ENCODE data around the gene RAB4B. TPM values are rescaled to one million over a fixed set of nuclear protein-coding genes. Genes with fewer than 3 reads are reported as not detected.

Gene RAB4B
- total RNA-seq, 1 donor from 2014 or later, result 14.5 TPM

DNA sequence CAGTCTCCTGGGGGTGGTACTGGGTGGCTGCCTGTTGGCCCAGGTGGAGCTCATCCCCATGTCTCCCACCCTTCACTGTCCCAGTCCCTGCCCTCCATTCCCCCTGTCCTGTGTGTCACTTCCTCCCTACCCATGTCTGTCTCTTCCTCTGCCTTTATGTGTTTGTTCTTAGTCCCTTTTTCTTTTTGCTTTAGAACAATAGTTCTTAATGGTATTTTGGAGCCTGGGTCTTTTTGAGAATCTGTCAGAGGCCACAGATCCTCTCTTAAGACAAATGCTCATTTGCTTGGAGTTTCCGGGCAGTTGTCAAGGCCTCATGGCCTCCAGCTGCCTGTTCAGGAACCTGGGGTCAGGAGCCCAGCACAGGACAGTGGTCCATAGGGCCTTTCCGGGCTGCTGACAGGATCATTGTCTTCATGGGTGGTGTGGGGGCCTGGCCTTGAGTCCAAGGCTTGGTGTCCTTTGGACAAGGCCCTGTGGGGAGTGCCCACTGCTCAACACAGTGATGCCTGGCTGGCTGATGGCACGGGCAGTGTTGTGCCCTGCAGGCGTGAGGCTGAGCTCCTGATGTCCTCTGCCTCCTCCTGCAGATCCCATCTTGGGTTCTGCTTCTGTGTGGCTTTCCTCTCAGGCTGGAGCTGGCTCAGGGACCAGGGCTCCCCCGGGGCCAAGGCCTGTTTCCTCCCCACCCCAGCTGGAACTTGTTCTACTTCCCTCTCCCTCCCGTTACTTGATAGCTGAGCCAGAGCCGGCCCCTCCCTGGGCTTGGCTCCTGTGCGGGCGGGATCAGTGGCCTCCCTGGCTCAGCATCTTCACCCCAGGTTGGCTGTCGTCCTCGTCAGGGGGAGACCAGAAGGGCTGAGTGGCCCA lies 24.5 kb downstream of the RAB4B start:
- Mint-ChIP-seq H3K4me3 (peak overlapping the region; percentile 82), H3K9me3 (no peaks in the 10 kb centered on the region), H3K4me1 (peaks cover 61% of the 10 kb centered on the region), H3K27me3 (ENCODE audit: low read depth) (no peaks in the 10 kb centered on the region), H3K27ac (peak overlapping the region; percentile 66), H3K36me3 (peaks cover 2% of the 10 kb centered on the region)
- DNase-seq (ENCODE audit: low spot score in 2 of 2, unreplicated experiment in 2 of 2), result no peak
- TF ChIP-seq, protein P1, sequence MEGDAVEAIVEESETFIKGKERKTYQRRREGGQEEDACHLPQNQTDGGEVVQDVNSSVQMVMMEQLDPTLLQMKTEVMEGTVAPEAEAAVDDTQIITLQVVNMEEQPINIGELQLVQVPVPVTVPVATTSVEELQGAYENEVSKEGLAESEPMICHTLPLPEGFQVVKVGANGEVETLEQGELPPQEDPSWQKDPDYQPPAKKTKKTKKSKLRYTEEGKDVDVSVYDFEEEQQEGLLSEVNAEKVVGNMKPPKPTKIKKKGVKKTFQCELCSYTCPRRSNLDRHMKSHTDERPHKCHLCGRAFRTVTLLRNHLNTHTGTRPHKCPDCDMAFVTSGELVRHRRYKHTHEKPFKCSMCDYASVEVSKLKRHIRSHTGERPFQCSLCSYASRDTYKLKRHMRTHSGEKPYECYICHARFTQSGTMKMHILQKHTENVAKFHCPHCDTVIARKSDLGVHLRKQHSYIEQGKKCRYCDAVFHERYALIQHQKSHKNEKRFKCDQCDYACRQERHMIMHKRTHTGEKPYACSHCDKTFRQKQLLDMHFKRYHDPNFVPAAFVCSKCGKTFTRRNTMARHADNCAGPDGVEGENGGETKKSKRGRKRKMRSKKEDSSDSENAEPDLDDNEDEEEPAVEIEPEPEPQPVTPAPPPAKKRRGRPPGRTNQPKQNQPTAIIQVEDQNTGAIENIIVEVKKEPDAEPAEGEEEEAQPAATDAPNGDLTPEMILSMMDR (IDR thresholded peaks at IDR 0.05; ENCODE audit: unreplicated experiment), result no peak

DNA sequence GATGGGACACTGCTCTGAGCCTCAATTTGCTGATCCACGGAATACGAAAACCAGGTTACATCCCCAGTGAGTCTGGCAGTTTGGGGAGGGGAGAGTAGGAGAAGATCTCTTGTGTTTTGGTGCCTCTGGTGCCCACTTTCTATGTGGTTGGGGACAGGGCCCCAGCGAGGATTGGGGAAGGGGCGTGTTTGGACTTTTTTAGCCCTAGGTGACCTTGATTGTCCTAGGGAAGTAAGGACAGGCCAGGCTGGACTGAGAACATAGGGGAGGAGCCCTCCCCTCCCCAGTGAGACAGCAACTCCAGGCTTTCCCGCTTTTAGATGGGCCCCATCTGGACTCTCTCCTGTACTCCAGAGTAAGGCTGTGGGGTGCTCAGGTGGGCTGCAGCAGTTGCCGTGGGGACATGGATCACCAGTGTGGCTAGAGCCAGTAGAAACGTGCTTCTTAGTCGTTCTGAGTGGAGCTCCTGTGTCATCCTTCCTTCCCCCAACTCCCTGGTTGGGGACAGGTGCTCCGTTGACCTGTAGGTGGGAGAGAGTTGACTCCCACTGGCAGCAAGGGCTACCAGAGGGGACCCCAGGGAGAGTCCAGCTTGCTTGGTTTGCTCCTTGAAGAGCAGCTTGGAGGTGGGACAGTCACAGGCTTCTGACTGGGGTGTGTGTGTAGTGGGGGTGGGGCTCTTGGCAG lies 25.3 kb downstream of the RAB4B start:
- Mint-ChIP-seq H3K4me1 (peaks cover 61% of the 10 kb centered on the region), H3K4me3 (peak overlapping the region; percentile 33), H3K9me3 (no peaks in the 10 kb centered on the region), H3K27me3 (ENCODE audit: low read depth) (no peaks in the 10 kb centered on the region), H3K27ac (peak overlapping the region; percentile 66), H3K36me3 (peaks cover 4% of the 10 kb centered on the region)
- DNase-seq (ENCODE audit: low spot score in 2 of 2, unreplicated experiment in 2 of 2), result no peak
- TF ChIP-seq, protein P1 (IDR thresholded peaks at IDR 0.05; ENCODE audit: unreplicated experiment), result no peak

DNA sequence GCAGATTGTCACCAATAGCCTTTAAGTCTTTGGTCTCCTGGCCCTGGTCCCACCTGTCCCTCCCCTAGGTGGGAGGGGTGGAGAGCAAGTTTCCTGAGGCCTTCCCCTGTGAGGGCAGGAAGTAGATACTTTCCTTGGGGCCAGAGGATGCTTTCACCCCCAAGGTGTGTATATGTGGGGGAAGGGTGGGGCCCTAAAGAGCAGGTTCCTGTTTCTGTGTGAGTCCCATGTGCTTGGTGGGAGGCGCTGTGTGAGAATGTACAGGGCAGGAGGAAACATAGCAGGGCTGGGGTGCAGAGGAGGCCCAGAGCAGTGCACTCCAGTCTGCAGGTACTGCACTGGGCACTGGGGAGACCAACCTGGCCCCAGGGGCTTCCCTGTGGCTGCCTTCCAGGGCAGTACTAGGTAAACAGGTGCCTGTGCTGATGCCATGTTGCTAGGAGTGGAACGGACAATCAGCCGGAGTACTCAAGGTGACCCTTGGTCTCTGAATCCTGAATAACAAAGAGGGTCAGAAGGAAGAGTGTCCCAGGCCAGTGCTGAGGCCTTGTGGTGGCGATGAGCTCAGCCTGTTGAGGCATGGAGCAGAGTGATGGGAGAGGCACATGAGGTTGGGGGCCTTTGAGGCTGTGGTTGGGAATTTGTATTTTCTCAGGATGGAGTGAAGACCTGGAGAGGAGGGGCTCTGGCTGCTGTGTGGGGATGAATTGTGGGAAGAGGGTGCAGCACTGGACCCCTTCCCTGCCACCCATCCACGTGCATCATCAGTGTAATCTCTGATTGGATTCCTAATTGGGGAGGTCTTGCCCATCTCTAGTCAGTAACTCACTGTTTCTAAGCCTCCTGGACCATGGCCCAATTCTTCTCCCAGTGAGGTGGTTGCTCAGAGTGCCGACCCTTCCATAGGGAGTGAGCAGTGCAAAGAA lies 26.1 kb downstream of the RAB4B start:
- DNase-seq (ENCODE audit: low spot score in 2 of 2, unreplicated experiment in 2 of 2), result no peak
- no peaks in the 10 kb centered on the region for H3K9me3 Mint-ChIP-seq
- H3K4me3 Mint-ChIP-seq, result no peak overlapping the region
- peaks cover 4% of the 10 kb centered on the region for H3K36me3 Mint-ChIP-seq
- peak overlapping the region; percentile 62 for H3K27ac Mint-ChIP-seq
- TF ChIP-seq, protein P1 (IDR thresholded peaks at IDR 0.05; ENCODE audit: unreplicated experiment), result no peak
- peaks cover 58% of the 10 kb centered on the region for H3K4me1 Mint-ChIP-seq
- H3K27me3 Mint-ChIP-seq (ENCODE audit: low read depth), result no peaks in the 10 kb centered on the region

DNA sequence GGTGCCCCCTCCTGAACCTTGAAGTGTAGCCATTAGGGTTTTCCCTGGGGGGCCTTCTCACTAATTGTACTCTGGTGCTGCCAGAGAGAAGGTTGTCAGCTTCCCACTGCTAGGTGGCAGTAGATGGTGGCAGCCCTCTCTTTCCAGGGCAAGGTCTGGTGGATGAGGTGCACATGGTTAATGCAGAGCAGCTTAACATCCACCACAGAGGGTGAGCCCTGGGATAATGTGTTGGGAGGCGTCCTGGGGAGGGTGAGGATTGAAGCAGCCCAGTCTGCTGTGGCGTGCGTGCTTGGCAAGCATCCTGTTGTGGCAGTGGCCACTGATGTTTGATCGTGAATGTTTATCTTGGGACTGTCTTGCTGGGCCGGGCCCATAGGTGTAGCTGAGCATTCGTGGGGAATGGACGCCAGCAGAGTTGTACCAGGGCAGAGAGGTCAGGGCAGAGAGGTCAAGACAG lies 26.8 kb downstream of the RAB4B start:
- no peak for DNase-seq (ENCODE audit: low spot score in 2 of 2, unreplicated experiment in 2 of 2)
- H3K36me3 Mint-ChIP-seq, result peaks cover 4% of the 10 kb centered on the region
- H3K4me3 Mint-ChIP-seq, result no peak overlapping the region
- peaks cover 60% of the 10 kb centered on the region for H3K4me1 Mint-ChIP-seq
- peak overlapping the region; percentile 62 for H3K27ac Mint-ChIP-seq
- H3K9me3 Mint-ChIP-seq, result no peaks in the 10 kb centered on the region
- TF ChIP-seq, protein P1 (IDR thresholded peaks at IDR 0.05; ENCODE audit: unreplicated experiment), result no peak
- no peaks in the 10 kb centered on the region for H3K27me3 Mint-ChIP-seq (ENCODE audit: low read depth)

DNA sequence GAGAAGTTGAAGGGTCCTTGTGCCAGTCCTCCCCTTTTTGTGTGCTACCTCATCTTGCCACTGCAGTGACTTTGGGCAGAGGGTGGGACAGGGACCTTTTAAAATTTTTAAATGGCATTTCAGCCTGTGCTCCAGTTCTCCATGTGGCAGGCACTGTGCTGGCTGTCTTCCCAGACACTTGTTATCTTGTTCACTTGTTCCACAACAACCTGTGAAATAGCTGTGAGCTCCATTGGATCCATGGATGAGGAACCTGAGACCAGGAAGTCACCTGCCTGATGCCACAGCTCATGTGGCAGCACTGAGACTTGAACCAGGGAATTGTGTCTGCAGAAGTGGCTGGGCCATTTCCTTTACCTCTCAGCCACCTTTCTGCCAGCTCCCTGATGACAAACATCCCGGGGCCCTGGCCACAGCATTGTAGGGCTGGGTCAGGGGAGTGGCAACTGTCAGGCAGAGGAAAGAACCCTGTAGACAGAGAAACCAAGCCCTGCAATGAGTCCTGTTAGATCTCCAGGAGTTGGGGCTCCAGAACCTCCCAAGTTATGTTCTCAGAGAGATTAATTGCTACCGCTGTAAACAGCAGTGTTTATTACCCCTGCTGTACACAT lies 27.3 kb downstream of the RAB4B start:
- Mint-ChIP-seq H3K27me3 (ENCODE audit: low read depth) (no peaks in the 10 kb centered on the region), H3K4me3 (no peak overlapping the region), H3K9me3 (no peaks in the 10 kb centered on the region), H3K4me1 (peaks cover 60% of the 10 kb centered on the region), H3K27ac (peak overlapping the region; percentile 50), H3K36me3 (peaks cover 4% of the 10 kb centered on the region)
- TF ChIP-seq, protein P1 (IDR thresholded peaks at IDR 0.05; ENCODE audit: unreplicated experiment), result no peak
- no peak for DNase-seq (ENCODE audit: low spot score in 2 of 2, unreplicated experiment in 2 of 2)
